NT2/D1 (cell line): ENCODE results near the gene ATF7.

Source experiments
- SUZ12 ChIP-seq: IDR thresholded peaks from 2 replicates; pipeline ENCODE4 v1.6.1; 2011; ENCODE audit not compliant: insufficient read length, insufficient read depth; ENCODE audit errors: extremely low read depth
- YY1 ChIP-seq: IDR thresholded peaks from 2 replicates; pipeline ENCODE4 v1.6.1; 2011; ENCODE audit not compliant: insufficient read length, insufficient read depth
- ZNF274 ChIP-seq: IDR thresholded peaks from 2 replicates; pipeline ENCODE4 v1.6.1; 2011; ENCODE audit warnings: mild to moderate bottlenecking, low read depth, low read length

DNA sequence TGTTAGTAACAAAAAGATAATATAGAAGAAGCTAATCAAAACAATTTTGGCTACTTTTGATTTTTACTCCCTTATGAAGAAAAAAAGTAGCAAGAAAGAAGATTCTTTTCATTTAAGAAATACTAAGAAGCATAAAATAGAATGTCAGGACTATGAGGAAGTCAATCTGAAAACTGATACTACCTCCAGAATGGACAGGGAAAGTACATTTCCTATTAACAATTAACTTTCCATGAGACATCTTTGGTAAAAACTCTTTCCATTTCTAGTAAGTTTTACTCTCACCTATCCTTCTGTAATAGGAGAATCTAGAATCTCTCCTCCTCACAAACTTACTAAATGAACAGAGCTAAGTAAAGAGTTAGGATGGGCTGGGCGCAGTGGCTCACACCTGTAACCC lies 67.6 kb downstream of the ATF7 start:
- no peak for TF ChIP-seq YY1
- no peak for TF ChIP-seq ZNF274
- no peak for TF ChIP-seq SUZ12
